Fibroblast of lung (primary cell): ENCODE results near the gene SMOC2. TPM values are rescaled to one million over a fixed set of nuclear protein-coding genes. Genes with fewer than 3 reads are reported as not detected.

Experiments
- DNase-seq, 2 donors: peaks; one replicate each; pipeline versions ENCODE4 v3.0.0 to v3.0.0-alpha.2; 2010; ENCODE audit warnings: low read depth in 2 of 2
- H2AFZ ChIP-seq: 2 replicates; pipeline ENCODE4 v1.5.1; 2012; ENCODE audit warnings: low read length, control low read depth, inconsistent platforms
- H3K27ac ChIP-seq: 2 replicates; pipeline ENCODE4 v1.5.1; 2011; ENCODE audit warnings: low read length, control low read depth; ENCODE audit not compliant: insufficient read depth
- H3K27me3 ChIP-seq: 2 replicates; pipeline ENCODE4 v1.5.1; 2011; ENCODE audit warnings: mild to moderate bottlenecking, low read length; ENCODE audit not compliant: control insufficient read depth, insufficient read depth
- H3K36me3 ChIP-seq: 2 replicates; pipeline ENCODE4 v1.5.1; 2011; ENCODE audit warnings: low read length; ENCODE audit not compliant: control insufficient read depth, insufficient read depth
- H3K4me1 ChIP-seq: 2 replicates; pipeline ENCODE4 v1.5.1; 2011; ENCODE audit warnings: low read length; ENCODE audit not compliant: control insufficient read depth, insufficient read depth; ENCODE audit errors: extremely low read depth
- H3K4me2 ChIP-seq: 2 replicates; pipeline ENCODE4 v1.5.1; 2011; ENCODE audit warnings: low read length, control low read depth; ENCODE audit not compliant: insufficient read depth; ENCODE audit errors: extremely low read depth
- H3K4me3 ChIP-seq, 4 experiments: fragments of 200-600 bp in 1 of 4; sonication (generic) in 1 of 4; replicated peaks in 1 of 4; 2 replicates each; pipeline ENCODE4 v1.5.1; 2011 to 2016; ENCODE audit warnings: low read length in 4 of 4, low read depth in 3 of 4, mild to moderate bottlenecking in 3 of 4, control low read depth in 2 of 4, inconsistent platforms in 1 of 4, mixed read lengths in 1 of 4; ENCODE audit not compliant: insufficient read depth in 1 of 4; ENCODE audit errors: control extremely low read depth in 1 of 4
- H3K79me2 ChIP-seq: 2 replicates; pipeline ENCODE4 v1.5.1; 2012; ENCODE audit warnings: mild to moderate bottlenecking, low read length, inconsistent platforms; ENCODE audit not compliant: control insufficient read depth, insufficient read depth
- H3K9ac ChIP-seq: 2 replicates; pipeline ENCODE4 v1.5.1; 2011; ENCODE audit warnings: mild to moderate bottlenecking, low read length, control low read depth; ENCODE audit not compliant: insufficient read depth
- H3K9me3 ChIP-seq: 2 replicates; pipeline ENCODE4 v1.5.1; 2012; ENCODE audit warnings: low read depth, low read length; ENCODE audit not compliant: control insufficient read depth, insufficient read depth
- H4K20me1 ChIP-seq: 2 replicates; pipeline ENCODE4 v1.5.1; 2011; ENCODE audit warnings: low read length; ENCODE audit not compliant: control insufficient read depth, insufficient read depth; ENCODE audit errors: extremely low read depth
- EZH2 ChIP-seq: IDR thresholded peaks from 2 replicates; pipeline ENCODE4 v1.5.1; 2012; ENCODE audit warnings: low read length, control low read depth, mild to moderate bottlenecking; ENCODE audit errors: missing control alignments
- polyA plus RNA-seq, 2 donors: library from polyadenylated mRNA; depleted of rRNA in 1 of 2; stranded (reverse) in 1 of 2; unstranded in 1 of 2; fragments of >200 nt; gene quantifications; 2 replicates each; pipeline ENCODE4 v1.2.1, GENCODE V29; 2011 to 2012; ENCODE audit warnings: missing spikeins in 1 of 2
- total RNA-seq: library from RNA; depleted of rRNA; stranded (reverse); fragments of >200 nt; gene quantifications from 2 replicates; pipeline ENCODE4 v1.2.1, GENCODE V29; 2014
- TF ChIP-seq, protein P1 (sequence below), 2 donors: IDR thresholded peaks in 1 of 2; conservative IDR thresholded peaks in 1 of 2; 1 replicate in 1 of 2; 2 replicates in 1 of 2; pipeline ENCODE4 v1.5.1; 2011 to 2012; ENCODE audit warnings: low read length in 2 of 2, control low read depth in 1 of 2, inconsistent platforms in 1 of 2, low read depth in 1 of 2, mild to moderate bottlenecking in 1 of 2

The SMOC2 gene
- total and polyA plus RNA-seq, 2 donors (not counting 1 experiment from before 2014, with no cell fraction given), result not detected

DNA sequence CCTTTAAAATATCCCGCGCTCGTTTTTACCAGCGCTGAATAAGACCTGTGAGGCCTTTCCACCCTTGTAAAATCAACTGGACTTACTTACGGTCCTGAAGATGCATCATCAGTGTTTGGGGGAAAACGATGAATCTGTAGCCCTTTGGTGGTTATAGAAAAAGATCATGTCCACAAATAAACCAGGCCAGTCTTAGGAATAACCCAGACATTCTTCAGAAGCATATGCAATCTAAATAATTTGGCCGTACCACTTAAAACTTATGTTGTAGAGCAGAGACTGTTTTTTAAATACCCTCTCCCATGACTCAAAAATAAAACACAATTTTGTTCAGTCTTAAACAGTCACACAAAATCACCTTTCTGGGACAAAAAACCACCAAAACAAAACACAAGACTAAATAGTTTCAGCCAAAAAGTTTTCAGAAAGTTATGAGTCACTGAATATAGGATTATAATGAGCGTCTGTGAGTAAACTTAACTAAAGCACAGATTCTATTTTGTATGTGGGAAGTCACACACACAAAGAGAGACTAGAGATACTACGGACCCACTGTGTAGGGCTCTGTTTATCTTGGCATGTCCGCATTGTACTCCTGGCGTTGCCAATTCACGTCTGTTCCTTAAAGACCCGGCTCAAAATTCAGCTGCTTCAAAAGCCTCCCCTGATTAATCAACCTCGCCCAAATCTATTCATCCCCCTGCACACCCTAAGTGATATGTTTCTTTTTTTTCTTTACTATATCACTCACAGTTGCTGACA is 26.5 kb upstream of the SMOC2 start:
- Histone ChIP-seq H3K36me3 (no peaks in the 10 kb centered on the region), H3K4me2 (no peak overlapping the region), H3K9ac (no peak overlapping the region), H3K9me3 (no peaks in the 10 kb centered on the region), H3K4me1 (no peaks in the 10 kb centered on the region), H3K27me3 (no peaks in the 10 kb centered on the region), H3K79me2 (no peaks in the 10 kb centered on the region), H3K4me3 (no peak overlapping the region), H3K27ac (no peak overlapping the region), H4K20me1 (no peaks in the 10 kb centered on the region), H2AFZ (no peak overlapping the region)
- DNase-seq, result peak in 1 of 2 donors; percentile 8
- no peak for TF ChIP-seq EZH2
- TF ChIP-seq, protein P1, sequence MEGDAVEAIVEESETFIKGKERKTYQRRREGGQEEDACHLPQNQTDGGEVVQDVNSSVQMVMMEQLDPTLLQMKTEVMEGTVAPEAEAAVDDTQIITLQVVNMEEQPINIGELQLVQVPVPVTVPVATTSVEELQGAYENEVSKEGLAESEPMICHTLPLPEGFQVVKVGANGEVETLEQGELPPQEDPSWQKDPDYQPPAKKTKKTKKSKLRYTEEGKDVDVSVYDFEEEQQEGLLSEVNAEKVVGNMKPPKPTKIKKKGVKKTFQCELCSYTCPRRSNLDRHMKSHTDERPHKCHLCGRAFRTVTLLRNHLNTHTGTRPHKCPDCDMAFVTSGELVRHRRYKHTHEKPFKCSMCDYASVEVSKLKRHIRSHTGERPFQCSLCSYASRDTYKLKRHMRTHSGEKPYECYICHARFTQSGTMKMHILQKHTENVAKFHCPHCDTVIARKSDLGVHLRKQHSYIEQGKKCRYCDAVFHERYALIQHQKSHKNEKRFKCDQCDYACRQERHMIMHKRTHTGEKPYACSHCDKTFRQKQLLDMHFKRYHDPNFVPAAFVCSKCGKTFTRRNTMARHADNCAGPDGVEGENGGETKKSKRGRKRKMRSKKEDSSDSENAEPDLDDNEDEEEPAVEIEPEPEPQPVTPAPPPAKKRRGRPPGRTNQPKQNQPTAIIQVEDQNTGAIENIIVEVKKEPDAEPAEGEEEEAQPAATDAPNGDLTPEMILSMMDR (conservative IDR thresholded peaks at IDR 0.05 in 1 of 2, IDR thresholded peaks at IDR 0.05 in 1 of 2; ENCODE audit: low read depth in 1 of 2, low read length in 2 of 2), result no peak

- Histone ChIP-seq H4K20me1 (no peaks in the 10 kb centered on the region), H2AFZ (no peak overlapping the region), H3K9ac (no peak overlapping the region), H3K9me3 (no peaks in the 10 kb centered on the region), H3K27ac (no peak overlapping the region), H3K4me1 (no peaks in the 10 kb centered on the region), H3K79me2 (no peaks in the 10 kb centered on the region), H3K4me2 (no peak overlapping the region), H3K36me3 (no peaks in the 10 kb centered on the region), H3K27me3 (no peaks in the 10 kb centered on the region), H3K4me3 (no peak overlapping the region)
- DNase-seq, result no peak
- TF ChIP-seq EZH2, result no peak
- TF ChIP-seq, protein P1 (conservative IDR thresholded peaks at IDR 0.05 in 1 of 2, IDR thresholded peaks at IDR 0.05 in 1 of 2; ENCODE audit: low read depth in 1 of 2, low read length in 2 of 2), result no peak
These were observed 25.6 kb upstream of the SMOC2 start for GRCh38 chr6:168415098-168415992.

DNA sequence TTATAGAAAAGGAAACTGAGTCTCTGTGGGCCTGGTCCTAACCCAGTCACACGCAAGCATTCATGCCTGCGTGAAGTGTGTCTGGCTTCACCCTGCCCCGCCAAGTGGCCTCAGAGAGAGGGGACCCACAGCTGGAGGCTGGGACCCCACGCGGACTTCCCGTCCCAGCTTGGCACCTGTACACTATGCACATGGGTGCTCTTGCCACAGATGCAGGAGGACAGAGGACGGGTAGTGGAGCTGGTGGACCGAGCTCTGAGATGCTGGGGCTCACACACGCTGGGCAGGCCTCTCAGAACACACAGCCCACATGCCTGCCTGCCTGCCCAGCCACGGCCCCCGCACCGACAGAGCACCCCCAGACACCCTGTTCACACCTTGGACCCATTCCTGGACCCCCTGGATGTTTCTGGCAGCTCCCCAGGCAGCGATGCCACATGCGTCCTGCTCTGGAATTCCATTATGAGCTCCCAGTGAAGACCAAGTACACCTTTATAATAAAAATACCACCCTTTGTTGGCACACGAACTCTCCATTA is 24.9 kb upstream of the SMOC2 start:
- no peak overlapping the region for H3K4me2 ChIP-seq
- H2AFZ ChIP-seq, result no peak overlapping the region
- no peaks in the 10 kb centered on the region for H4K20me1 ChIP-seq
- H3K4me1 ChIP-seq, result no peaks in the 10 kb centered on the region
- H3K9ac ChIP-seq, result no peak overlapping the region
- H3K27ac ChIP-seq, result no peak overlapping the region
- DNase-seq, result no peak
- no peak overlapping the region for H3K4me3 ChIP-seq
- no peaks in the 10 kb centered on the region for H3K27me3 ChIP-seq
- H3K9me3 ChIP-seq, result no peaks in the 10 kb centered on the region
- H3K79me2 ChIP-seq, result no peaks in the 10 kb centered on the region
- no peak for TF ChIP-seq EZH2
- TF ChIP-seq, protein P1 (conservative IDR thresholded peaks at IDR 0.05 in 1 of 2, IDR thresholded peaks at IDR 0.05 in 1 of 2; ENCODE audit: low read depth in 1 of 2, low read length in 2 of 2), result no peak
- H3K36me3 ChIP-seq, result no peaks in the 10 kb centered on the region
